SK-N-SH (cell line): Measurements from ENCODE around the gene SPRED2. TPM values are rescaled to one million over a fixed set of nuclear protein-coding genes. Genes with fewer than 3 reads are reported as not detected.

Source experiments
- CTCF ChIA-PET: fragments of 300-600, 350-600 bp; formaldehyde crosslinking; extraction: SDS; loops from one replicate; lab custom pipeline; 2021; lab: Yijun Ruan, JAX
- POLR2A ChIA-PET: fragments of 350-600 bp; sonication (Branson Sonifier 250); formaldehyde crosslinking; extraction: SDS; loops from one replicate; lab custom pipeline; 2020; ENCODE audit warnings: antibody characterized with exemption, inconsistent platforms; lab: Yijun Ruan, JAX
- DNase-seq: peaks from one replicate; pipeline ENCODE4 v3.0.0; 2012
- H2AFZ ChIP-seq: fragments of 200-600 bp; sonication (generic); 2 replicates; pipeline ENCODE4 v1.8.1; 2016; ENCODE audit warnings: antibody characterized with exemption, mild to moderate bottlenecking, low read depth
- H3F3A ChIP-seq: fragments of 200-600 bp; sonication (generic); replicated peaks from 2 replicates; pipeline ENCODE3; 2016; ENCODE audit warnings: antibody characterized with exemption, mild to moderate bottlenecking; ENCODE audit not compliant: insufficient read depth
- H3K27ac ChIP-seq, 2 experiments: fragments of 200-500 bp in 1 of 2; fragments of 200-600 bp in 1 of 2; sonication (Bioruptor generic) in 1 of 2; sonication (generic), shearing (Covaris generic) in 1 of 2; 2 replicates each; pipeline versions ENCODE4 v1.5.1 to v1.6.1; 2014 to 2016; ENCODE audit warnings: low read depth in 2 of 2, inconsistent platforms in 1 of 2, low read length in 1 of 2, mild to moderate bottlenecking in 1 of 2, mixed read lengths in 1 of 2
- H3K27me3 ChIP-seq: fragments of 200-600 bp; sonication (generic), shearing (Covaris generic); 2 replicates; pipeline ENCODE4 v1.6.1; 2016; ENCODE audit warnings: mixed run types; ENCODE audit not compliant: insufficient read depth
- H3K36me3 ChIP-seq, 2 experiments: fragments of 200-500 bp in 1 of 2; fragments of 200-600 bp in 1 of 2; sonication (Bioruptor generic) in 1 of 2; sonication (generic) in 1 of 2; replicated peaks in 1 of 2; 2 replicates each; pipeline versions ENCODE3 to v1.5.1; 2014 to 2016; ENCODE audit warnings: low read length in 1 of 2, mild to moderate bottlenecking in 1 of 2; ENCODE audit not compliant: insufficient read depth in 2 of 2, control insufficient read depth in 1 of 2
- H3K4me1 ChIP-seq, 2 experiments: fragments of 200-500 bp in 1 of 2; fragments of 200-600 bp in 1 of 2; sonication (Bioruptor generic) in 1 of 2; sonication (generic), shearing (Covaris generic) in 1 of 2; 2 replicates each; pipeline versions ENCODE4 v1.5.1 to v1.6.1; 2014 to 2016; ENCODE audit warnings: low read depth in 1 of 2, low read length in 1 of 2, mixed run types in 1 of 2; ENCODE audit not compliant: insufficient read depth in 2 of 2, control insufficient read depth in 1 of 2
- H3K4me2 ChIP-seq: fragments of 200-600 bp; sonication (generic), shearing (Covaris generic); 2 replicates; pipeline ENCODE4 v1.6.1; 2017; ENCODE audit warnings: mixed run types
- H3K4me3 ChIP-seq, 2 experiments: fragments of 200-500 bp in 1 of 2; fragments of 200-600 bp in 1 of 2; sonication (Bioruptor generic) in 1 of 2; sonication (generic), shearing (Covaris generic) in 1 of 2; 2 replicates each; pipeline versions ENCODE4 v1.5.1 to v1.8.1; 2014 to 2016; ENCODE audit warnings: low read depth in 2 of 2, inconsistent platforms in 1 of 2, low read length in 1 of 2, mild to moderate bottlenecking in 1 of 2, mixed read lengths in 1 of 2, moderate library complexity in 1 of 2
- H3K79me2 ChIP-seq: fragments of 200-600 bp; sonication (generic); 2 replicates; pipeline ENCODE4 v1.8.1; 2017; ENCODE audit warnings: mild to moderate bottlenecking; ENCODE audit not compliant: insufficient read depth
- H3K9ac ChIP-seq: fragments of 200-600 bp; sonication (generic); 2 replicates; pipeline ENCODE4 v1.6.1; 2017; ENCODE audit warnings: mixed run types
- H3K9me2 ChIP-seq: fragments of 200-600 bp; sonication (generic); 2 replicates; pipeline ENCODE4 v1.6.1; 2017; ENCODE audit warnings: mixed run types
- H3K9me3 ChIP-seq: fragments of 200-600 bp; sonication (generic); 2 replicates; pipeline ENCODE4 v1.6.1; 2017; ENCODE audit warnings: mixed run types, mild to moderate bottlenecking, moderate library complexity
- H4K20me1 ChIP-seq: fragments of 200-600 bp; sonication (generic); 2 replicates; pipeline ENCODE4 v1.6.1; 2017; ENCODE audit warnings: mild to moderate bottlenecking, mixed run types; ENCODE audit not compliant: insufficient read depth
- EP300 ChIP-seq, 2 experiments: IDR thresholded peaks; 2 replicates each; pipeline versions ENCODE4 v1.4.0 to v1.6.1; 2012; ENCODE audit warnings: borderline replicate concordance in 1 of 2, low read depth in 1 of 2, low read length in 1 of 2
- FOSL2 ChIP-seq: IDR thresholded peaks from 2 replicates; pipeline ENCODE4 v1.4.0; 2012; ENCODE audit warnings: low read depth, mild to moderate bottlenecking, moderate library complexity, borderline replicate concordance
- GABPA ChIP-seq: IDR thresholded peaks from 2 replicates; pipeline ENCODE4 v1.4.0; 2012; ENCODE audit warnings: low read depth, mild to moderate bottlenecking
- JUND ChIP-seq: IDR thresholded peaks from 2 replicates; pipeline ENCODE4 v1.4.0; 2012
- RAD21 ChIP-seq: IDR thresholded peaks from 2 replicates; pipeline ENCODE4 v1.6.1; 2012; ENCODE audit warnings: mild to moderate bottlenecking, low read length
- RXRA ChIP-seq: IDR thresholded peaks from 2 replicates; pipeline ENCODE4 v1.4.0; 2012; ENCODE audit warnings: low read depth, mild to moderate bottlenecking, borderline replicate concordance
- TAF1 ChIP-seq: IDR thresholded peaks from 2 replicates; pipeline ENCODE4 v1.6.1; 2012; ENCODE audit warnings: low read depth, mild to moderate bottlenecking, low read length, moderate library complexity, borderline replicate concordance
- TCF12 ChIP-seq: IDR thresholded peaks from 2 replicates; pipeline ENCODE4 v1.4.0; 2012
- TEAD4 ChIP-seq: IDR thresholded peaks from 2 replicates; pipeline ENCODE4 v1.4.0; 2012; ENCODE audit warnings: mild to moderate bottlenecking, borderline replicate concordance; ENCODE audit not compliant: insufficient read depth
- WGBS: methylation state at CpG from one replicate; pipeline ENCODE4 v1.1.6; 2017; ENCODE audit warnings: low lambda C conversion rate; 5-methylcytosine and 5-hydroxymethylcytosine counted together
- polyA plus RNA-seq, 3 experiments: library from polyadenylated mRNA; depleted of rRNA; stranded (reverse); fragments of >200 nt; gene quantifications; 2 replicates each; pipeline ENCODE4 v1.2.3, GENCODE V29; 2012
- TF ChIP-seq, protein P1 (sequence below): fragments of 200-600 bp; sonication (generic); IDR thresholded peaks from 2 replicates; pipeline ENCODE4 v1.6.1; 2017; ENCODE audit warnings: antibody characterized with exemption, mild to moderate bottlenecking, moderate library complexity
- TF ChIP-seq, protein P2 (sequence below): IDR thresholded peaks from 2 replicates; pipeline ENCODE4 v1.4.0; 2012; ENCODE audit warnings: low read depth, borderline replicate concordance
- TF ChIP-seq, protein P3 (sequence below): IDR thresholded peaks from 2 replicates; pipeline ENCODE4 v1.4.0; 2012; ENCODE audit warnings: low read depth
- TF ChIP-seq, protein P4 (sequence below): IDR thresholded peaks from 2 replicates; pipeline ENCODE4 v1.6.1; 2012; ENCODE audit warnings: mild to moderate bottlenecking, low read depth, low read length, moderate library complexity

The SPRED2 gene
- polyA plus RNA-seq, 1 of the 3 experiments (the other 2 are of a cell fraction): 21.9 TPM

DNA sequence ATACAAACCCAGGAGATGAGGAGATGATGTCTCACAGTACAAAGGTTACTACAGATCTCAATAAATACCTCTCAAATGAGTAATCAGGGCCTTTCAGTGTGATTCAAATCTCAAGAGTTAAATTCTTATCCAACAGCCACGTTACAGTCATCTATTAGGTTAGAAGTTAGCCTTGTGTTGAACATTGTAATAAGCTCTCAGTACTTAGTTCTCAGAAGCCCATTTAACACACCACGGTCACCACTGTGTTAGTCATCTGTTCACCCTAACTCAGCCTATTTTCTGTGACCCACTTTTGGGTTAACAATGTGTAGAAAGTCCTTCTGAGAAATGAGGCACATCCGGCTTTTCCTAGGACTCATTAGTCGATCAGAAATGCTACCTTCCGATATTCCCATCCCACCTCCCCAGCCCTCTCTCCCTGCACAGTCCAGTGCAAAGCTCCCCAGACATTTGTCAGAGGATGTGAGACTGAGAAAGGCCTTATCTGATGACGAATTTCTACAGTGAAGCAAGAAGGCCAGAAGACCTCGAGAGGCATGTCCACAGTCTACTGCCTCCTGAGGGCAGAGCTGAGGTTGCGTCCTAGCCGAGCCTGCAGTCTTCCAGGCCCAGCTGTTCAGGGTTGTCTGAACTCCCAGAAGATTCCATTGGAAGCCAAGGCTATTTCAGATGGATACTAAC is 112.2 kb downstream of the SPRED2 start:
- peaks cover 29% of the 10 kb centered on the region for H3F3A ChIP-seq
- H4K20me1 ChIP-seq: peaks cover 9% of the 10 kb centered on the region; the same call in 1 of the 2 replicates
- peak overlapping the region in 1 of 2 experiments; percentile 87; a peak in 2 of 4 replicates for H3K27ac ChIP-seq
- H3K4me1 ChIP-seq: peaks cover 0 to 13% of the 10 kb centered on the region in 2 experiments; a peak in 2 of 4 replicates
- peak overlapping the region; percentile 43; the same call in 1 of the 2 replicates for H3K9ac ChIP-seq
- no peaks in the 10 kb centered on the region for H3K27me3 ChIP-seq
- peaks cover 13% of the 10 kb centered on the region in 2 experiments for H3K36me3 ChIP-seq
- peak overlapping the region; percentile 52 for H3K4me2 ChIP-seq
- 48% methylated on average over 9 of the region's 9 CpGs for WGBS
- TF ChIP-seq TEAD4: peak; percentile 45; the same call in 1 of the 2 replicates
- TF ChIP-seq GABPA: no peak
- TF ChIP-seq FOSL2: peak; percentile 79; the same call in 1 of the 2 replicates
- TF ChIP-seq, protein P1, sequence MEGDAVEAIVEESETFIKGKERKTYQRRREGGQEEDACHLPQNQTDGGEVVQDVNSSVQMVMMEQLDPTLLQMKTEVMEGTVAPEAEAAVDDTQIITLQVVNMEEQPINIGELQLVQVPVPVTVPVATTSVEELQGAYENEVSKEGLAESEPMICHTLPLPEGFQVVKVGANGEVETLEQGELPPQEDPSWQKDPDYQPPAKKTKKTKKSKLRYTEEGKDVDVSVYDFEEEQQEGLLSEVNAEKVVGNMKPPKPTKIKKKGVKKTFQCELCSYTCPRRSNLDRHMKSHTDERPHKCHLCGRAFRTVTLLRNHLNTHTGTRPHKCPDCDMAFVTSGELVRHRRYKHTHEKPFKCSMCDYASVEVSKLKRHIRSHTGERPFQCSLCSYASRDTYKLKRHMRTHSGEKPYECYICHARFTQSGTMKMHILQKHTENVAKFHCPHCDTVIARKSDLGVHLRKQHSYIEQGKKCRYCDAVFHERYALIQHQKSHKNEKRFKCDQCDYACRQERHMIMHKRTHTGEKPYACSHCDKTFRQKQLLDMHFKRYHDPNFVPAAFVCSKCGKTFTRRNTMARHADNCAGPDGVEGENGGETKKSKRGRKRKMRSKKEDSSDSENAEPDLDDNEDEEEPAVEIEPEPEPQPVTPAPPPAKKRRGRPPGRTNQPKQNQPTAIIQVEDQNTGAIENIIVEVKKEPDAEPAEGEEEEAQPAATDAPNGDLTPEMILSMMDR: peak; percentile 62
- TF ChIP-seq, protein P2, sequence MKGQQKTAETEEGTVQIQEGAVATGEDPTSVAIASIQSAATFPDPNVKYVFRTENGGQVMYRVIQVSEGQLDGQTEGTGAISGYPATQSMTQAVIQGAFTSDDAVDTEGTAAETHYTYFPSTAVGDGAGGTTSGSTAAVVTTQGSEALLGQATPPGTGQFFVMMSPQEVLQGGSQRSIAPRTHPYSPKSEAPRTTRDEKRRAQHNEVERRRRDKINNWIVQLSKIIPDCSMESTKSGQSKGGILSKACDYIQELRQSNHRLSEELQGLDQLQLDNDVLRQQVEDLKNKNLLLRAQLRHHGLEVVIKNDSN: no peak
- TF ChIP-seq EP300 (IDR thresholded peaks at IDR 0.05; ENCODE audit: borderline replicate concordance in 1 of 2, low read depth in 1 of 2, low read length in 1 of 2): no peak
- TF ChIP-seq, protein P3, sequence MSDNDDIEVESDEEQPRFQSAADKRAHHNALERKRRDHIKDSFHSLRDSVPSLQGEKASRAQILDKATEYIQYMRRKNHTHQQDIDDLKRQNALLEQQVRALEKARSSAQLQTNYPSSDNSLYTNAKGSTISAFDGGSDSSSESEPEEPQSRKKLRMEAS: peak; percentile 12; the same call in 1 of the 2 replicates
- TF ChIP-seq, protein P4, sequence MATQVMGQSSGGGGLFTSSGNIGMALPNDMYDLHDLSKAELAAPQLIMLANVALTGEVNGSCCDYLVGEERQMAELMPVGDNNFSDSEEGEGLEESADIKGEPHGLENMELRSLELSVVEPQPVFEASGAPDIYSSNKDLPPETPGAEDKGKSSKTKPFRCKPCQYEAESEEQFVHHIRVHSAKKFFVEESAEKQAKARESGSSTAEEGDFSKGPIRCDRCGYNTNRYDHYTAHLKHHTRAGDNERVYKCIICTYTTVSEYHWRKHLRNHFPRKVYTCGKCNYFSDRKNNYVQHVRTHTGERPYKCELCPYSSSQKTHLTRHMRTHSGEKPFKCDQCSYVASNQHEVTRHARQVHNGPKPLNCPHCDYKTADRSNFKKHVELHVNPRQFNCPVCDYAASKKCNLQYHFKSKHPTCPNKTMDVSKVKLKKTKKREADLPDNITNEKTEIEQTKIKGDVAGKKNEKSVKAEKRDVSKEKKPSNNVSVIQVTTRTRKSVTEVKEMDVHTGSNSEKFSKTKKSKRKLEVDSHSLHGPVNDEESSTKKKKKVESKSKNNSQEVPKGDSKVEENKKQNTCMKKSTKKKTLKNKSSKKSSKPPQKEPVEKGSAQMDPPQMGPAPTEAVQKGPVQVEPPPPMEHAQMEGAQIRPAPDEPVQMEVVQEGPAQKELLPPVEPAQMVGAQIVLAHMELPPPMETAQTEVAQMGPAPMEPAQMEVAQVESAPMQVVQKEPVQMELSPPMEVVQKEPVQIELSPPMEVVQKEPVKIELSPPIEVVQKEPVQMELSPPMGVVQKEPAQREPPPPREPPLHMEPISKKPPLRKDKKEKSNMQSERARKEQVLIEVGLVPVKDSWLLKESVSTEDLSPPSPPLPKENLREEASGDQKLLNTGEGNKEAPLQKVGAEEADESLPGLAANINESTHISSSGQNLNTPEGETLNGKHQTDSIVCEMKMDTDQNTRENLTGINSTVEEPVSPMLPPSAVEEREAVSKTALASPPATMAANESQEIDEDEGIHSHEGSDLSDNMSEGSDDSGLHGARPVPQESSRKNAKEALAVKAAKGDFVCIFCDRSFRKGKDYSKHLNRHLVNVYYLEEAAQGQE: no peak
- no peak; the same call in 1 of the 2 replicates for TF ChIP-seq RAD21
- TF ChIP-seq TAF1: 0 out of 2 replicates have a peak, but pooled peaks have one; percentile 18
- peak; percentile 45; the same call in 1 of the 2 replicates for TF ChIP-seq RXRA
- TF ChIP-seq TCF12: peak; percentile 51
- TF ChIP-seq JUND: peak; percentile 73
- no peak for DNase-seq
- H2AFZ ChIP-seq: peak overlapping the region; percentile 18; the same call in 1 of the 2 replicates
- ChIA-PET CTCF (interaction anchor here (0.9 to 1.7 kb wide), 4 partner anchors 9 to 51 kb away, joined by 3 to 5 read pairs (median 4); no protein-coding TSS in a partner anchor), POLR2A (no interaction called here)
- peak overlapping the region in 1 of 2 experiments; percentile 15; a peak in 1 of 4 replicates for H3K4me3 ChIP-seq
- no peaks in the 10 kb centered on the region for H3K9me2 ChIP-seq
- no peaks in the 10 kb centered on the region for H3K9me3 ChIP-seq
- peaks cover 45% of the 10 kb centered on the region for H3K79me2 ChIP-seq
